ENCODE results near the gene SLC25A52.
"Not testable (repeated sequence)": the region's sequence is repeated elsewhere in the genome, so short reads cannot be mapped to it uniquely, and the experiment has no call there.

The SLC25A52 gene

GRCh38 chr18:31760695-31761094, at the start of gene SLC25A52:
Gene SLC25A52, minus strand, starts transcription at chr18:31760880. Its CDS starts 219 bp downstream, at chr18:31760661.
- no peak for DNase-seq (ENCODE audit: low spot score)

GRCh38 chr18:31809049-31809448, 48.4 kb upstream of the SLC25A52 start:
- DNase-seq (ENCODE audit: low spot score): not testable (repeated sequence)

- no peak for DNase-seq (ENCODE audit: low spot score)
These were observed 40.4 kb upstream of the SLC25A52 start for GRCh38 chr18:31801078-31801477.

GRCh38 chr18:31799257-31799656, 38.6 kb upstream of the SLC25A52 start:
- not testable (repeated sequence) for DNase-seq (ENCODE audit: low spot score)

- DNase-seq (ENCODE audit: low spot score): no peak
These were observed 37.7 kb upstream of the SLC25A52 start for GRCh38 chr18:31798399-31798798.

GRCh38 chr18:31795747-31796146, 35.1 kb upstream of the SLC25A52 start:
- DNase-seq (ENCODE audit: low spot score): no peak

GRCh38 chr18:31793531-31793930, 32.9 kb upstream of the SLC25A52 start:
- no peak for DNase-seq (ENCODE audit: low spot score)

- DNase-seq (ENCODE audit: low spot score): no peak
These were observed 31.9 kb upstream of the SLC25A52 start for GRCh38 chr18:31792580-31792911.

- no peak for DNase-seq (ENCODE audit: low spot score)
These were observed 31.3 kb upstream of the SLC25A52 start for GRCh38 chr18:31791817-31792579.

- DNase-seq (ENCODE audit: low spot score): no peak
These were observed 28.7 kb upstream of the SLC25A52 start for GRCh38 chr18:31789409-31789808.

- DNase-seq (ENCODE audit: low spot score): no peak
These were observed 22.4 kb upstream of the SLC25A52 start for GRCh38 chr18:31783059-31783458.

- DNase-seq (ENCODE audit: low spot score): no peak
These were observed 17.8 kb upstream of the SLC25A52 start for GRCh38 chr18:31778391-31778950.

- no peak for DNase-seq (ENCODE audit: low spot score)
These were observed 15.4 kb upstream of the SLC25A52 start for GRCh38 chr18:31776093-31776492.

GRCh38 chr18:31774962-31775361, 14.3 kb upstream of the SLC25A52 start:
- no peak for DNase-seq (ENCODE audit: low spot score)

GRCh38 chr18:31774477-31774785, 13.8 kb upstream of the SLC25A52 start:
- DNase-seq (ENCODE audit: low spot score): no peak

GRCh38 chr18:31773774-31774476, 13.2 kb upstream of the SLC25A52 start:
- no peak for DNase-seq (ENCODE audit: low spot score)

GRCh38 chr18:31772699-31773098, 12.0 kb upstream of the SLC25A52 start:
- no peak for DNase-seq (ENCODE audit: low spot score)

GRCh38 chr18:31750273-31750672, 10.4 kb downstream of the SLC25A52 start:
- DNase-seq (ENCODE audit: low spot score): no peak

- DNase-seq (ENCODE audit: low spot score): no peak
These were observed 14.3 kb downstream of the SLC25A52 start for GRCh38 chr18:31746396-31746795.

GRCh38 chr18:31744321-31745067, 16.2 kb downstream of the SLC25A52 start:
- no peak for DNase-seq (ENCODE audit: low spot score)

- DNase-seq (ENCODE audit: low spot score): not testable (repeated sequence)
These were observed 17.1 kb downstream of the SLC25A52 start for GRCh38 chr18:31743600-31743999.

GRCh38 chr18:31741097-31741735, 19.5 kb downstream of the SLC25A52 start:
- DNase-seq (ENCODE audit: low spot score): peak; percentile 43
